NCI-H1105 treated with DMSO at 0.1 percent for 48 hours (cell line): Measurements from ENCODE around the gene CABCOCO1.
"Not testable (repeated sequence)": the region's sequence is repeated elsewhere in the genome, so short reads cannot be mapped to it uniquely, and the experiment has no call there.

ENCODE experiments used
- DNase-seq: peaks from one replicate; lab custom pipeline; 2025; lab: John Stamatoyannopoulos, UW

CABCOCO1 gene

GRCh38 chr10:61719475-61719874 is 56.7 kb downstream of the CABCOCO1 start:
- DNase-seq = not testable (repeated sequence)

- no peak for DNase-seq
Observed at GRCh38 chr10:61719906-61720305, 57.2 kb downstream of the CABCOCO1 start.

- no peak for DNase-seq
Observed at GRCh38 chr10:61721431-61721830, 58.7 kb downstream of the CABCOCO1 start.

- DNase-seq = not testable (repeated sequence)
Observed at GRCh38 chr10:61725221-61725620, 62.5 kb downstream of the CABCOCO1 start.

- DNase-seq = no peak
Observed at GRCh38 chr10:61729596-61729995, 66.9 kb downstream of the CABCOCO1 start.

GRCh38 chr10:61730671-61731070 is 67.9 kb downstream of the CABCOCO1 start:
- no peak for DNase-seq

- DNase-seq = no peak
Observed at GRCh38 chr10:61731638-61732037, 68.9 kb downstream of the CABCOCO1 start.

GRCh38 chr10:61732629-61733278 is 70.0 kb downstream of the CABCOCO1 start:
- no peak for DNase-seq

GRCh38 chr10:61733358-61733940 is 70.7 kb downstream of the CABCOCO1 start:
- DNase-seq = peak; percentile 34

GRCh38 chr10:61735882-61736281 is 73.2 kb downstream of the CABCOCO1 start:
- DNase-seq = no peak

GRCh38 chr10:61737455-61737854 is 74.7 kb downstream of the CABCOCO1 start:
- DNase-seq = not testable (repeated sequence)

- DNase-seq = no peak
Observed at GRCh38 chr10:61742812-61743211, 80.1 kb downstream of the CABCOCO1 start.

GRCh38 chr10:61744469-61744868 is 81.7 kb downstream of the CABCOCO1 start:
- DNase-seq = no peak

- DNase-seq = no peak
Observed at GRCh38 chr10:61746377-61746776, 83.6 kb downstream of the CABCOCO1 start.

- DNase-seq = no peak
Observed at GRCh38 chr10:61747307-61747706, 84.6 kb downstream of the CABCOCO1 start.

- no peak for DNase-seq
Observed at GRCh38 chr10:61749291-61749690, 86.6 kb downstream of the CABCOCO1 start.

- DNase-seq = peak; percentile 23
Observed at GRCh38 chr10:61750943-61751471, 88.3 kb downstream of the CABCOCO1 start.

GRCh38 chr10:61751599-61751998 is 88.9 kb downstream of the CABCOCO1 start:
- no peak for DNase-seq

- no peak for DNase-seq
Observed at GRCh38 chr10:61752111-61753011, 89.6 kb downstream of the CABCOCO1 start.

- no peak for DNase-seq
Observed at GRCh38 chr10:61753453-61753852, 90.7 kb downstream of the CABCOCO1 start.

- peak; percentile 90 for DNase-seq
Observed at GRCh38 chr10:61754587-61755550, 92.1 kb downstream of the CABCOCO1 start.
